Activated CD4-positive, alpha-beta T cell treated with anti-CD3 and anti-CD28 coated beads for 36 hours (primary cell): ENCODE measurements around the gene CLEC2B. TPM values are rescaled to one million over a fixed set of nuclear protein-coding genes. Genes with fewer than 3 reads are reported as not detected.
"Not testable (repeated sequence)": the region's sequence is repeated elsewhere in the genome, so short reads cannot be mapped to it uniquely, and the experiment has no call there.

Source experiments
- ATAC-seq: fragments of 200-7000 bp; cut with Tn5 transposase; one replicate; pipeline ENCODE4 v1.10.0; 2021; ENCODE audit warnings: mild to moderate bottlenecking, moderate library complexity
- CTCF ChIA-PET: fragments of 350-600 bp; sonication (Branson Sonifier 250); formaldehyde crosslinking; loops from one replicate; lab custom pipeline; 2021; ENCODE audit warnings: antibody characterized with exemption; lab: Charles Lee
- POLR2A ChIA-PET: fragments of 350-600 bp; sonication (Branson Sonifier 250); formaldehyde crosslinking; loops from one replicate; lab custom pipeline; 2021; ENCODE audit warnings: antibody characterized with exemption, inconsistent platforms; lab: Charles Lee
- DNase-seq: peaks from one replicate; pipeline ENCODE4 v3.0.0-alpha.2; 2020
- H3K27ac Mint-ChIP-seq: one replicate; pipeline ENCODE4 v1.8.0; 2021; ENCODE audit warnings: mixed read lengths
- H3K27me3 Mint-ChIP-seq: one replicate; pipeline ENCODE4 v1.8.0; 2021; ENCODE audit warnings: mixed read lengths
- H3K36me3 Mint-ChIP-seq: one replicate; pipeline ENCODE4 v1.8.0; 2021; ENCODE audit warnings: low read depth, mixed read lengths
- H3K4me1 Mint-ChIP-seq: one replicate; pipeline ENCODE4 v1.8.0; 2021; ENCODE audit warnings: mixed read lengths
- H3K4me3 Mint-ChIP-seq: one replicate; pipeline ENCODE4 v1.8.0; 2021; ENCODE audit warnings: mild to moderate bottlenecking, moderate library complexity, mixed read lengths
- H3K9me3 Mint-ChIP-seq: one replicate; pipeline ENCODE4 v1.8.0; 2021; ENCODE audit warnings: low read depth, mixed read lengths
- intact Hi-C, 2 experiments: fragments of 100-400 bp; cut with DNase I in 1 of 2; cut with micrococcal nuclease in 1 of 2; formaldehyde crosslinking; loops; one replicate each; pipeline versions ENCODE4 v1.14.2 to v1.15.1; 2022 to 2024; cut with DNase I, micrococcal nuclease
- total RNA-seq, 2 experiments: library from RNA; stranded (reverse); gene quantifications; one replicate each; pipeline ENCODE4 v1.2.3, GENCODE V29; 2021

Gene CLEC2B
- total RNA-seq, 2 experiments from 2014 or later, result 21.8 to 25.8 TPM

DNA sequence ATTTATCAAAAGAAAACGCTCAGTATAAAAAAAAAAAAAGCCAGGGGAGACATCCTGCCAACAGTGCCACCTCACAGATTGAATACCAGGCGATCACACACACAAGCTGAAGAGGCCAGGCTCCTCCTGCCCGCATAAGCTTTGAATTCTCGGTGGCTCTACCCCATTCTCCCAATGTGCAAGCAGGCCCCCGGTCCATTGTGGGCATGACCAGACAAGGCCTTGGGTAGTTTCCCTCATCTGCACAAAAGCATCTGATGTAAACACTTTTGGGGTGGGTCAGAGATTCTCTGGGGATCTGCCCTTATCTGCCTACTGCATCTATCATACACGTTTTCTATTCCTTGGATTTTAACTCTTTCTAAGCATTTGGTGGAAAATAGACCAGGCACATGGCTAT is 28.4 kb upstream of the CLEC2B start:
- H3K4me3 Mint-ChIP-seq, result no peak overlapping the region
- no peak overlapping the region for H3K27ac Mint-ChIP-seq
- peaks cover 3% of the 10 kb centered on the region for H3K36me3 Mint-ChIP-seq
- intact Hi-C loops, result no loop called here
- POLR2A ChIA-PET, result no interaction called here
- no peaks in the 10 kb centered on the region for H3K27me3 Mint-ChIP-seq
- CTCF ChIA-PET, result interaction anchor here (1.0 to 1.2 kb wide), 2 partner anchors 8 to 10 kb away, joined by 3 to 6 read pairs; no protein-coding TSS in a partner anchor
- peaks cover 4% of the 10 kb centered on the region for H3K9me3 Mint-ChIP-seq
- DNase-seq, result no peak
- no peak for ATAC-seq
- H3K4me1 Mint-ChIP-seq, result no peaks in the 10 kb centered on the region

DNA sequence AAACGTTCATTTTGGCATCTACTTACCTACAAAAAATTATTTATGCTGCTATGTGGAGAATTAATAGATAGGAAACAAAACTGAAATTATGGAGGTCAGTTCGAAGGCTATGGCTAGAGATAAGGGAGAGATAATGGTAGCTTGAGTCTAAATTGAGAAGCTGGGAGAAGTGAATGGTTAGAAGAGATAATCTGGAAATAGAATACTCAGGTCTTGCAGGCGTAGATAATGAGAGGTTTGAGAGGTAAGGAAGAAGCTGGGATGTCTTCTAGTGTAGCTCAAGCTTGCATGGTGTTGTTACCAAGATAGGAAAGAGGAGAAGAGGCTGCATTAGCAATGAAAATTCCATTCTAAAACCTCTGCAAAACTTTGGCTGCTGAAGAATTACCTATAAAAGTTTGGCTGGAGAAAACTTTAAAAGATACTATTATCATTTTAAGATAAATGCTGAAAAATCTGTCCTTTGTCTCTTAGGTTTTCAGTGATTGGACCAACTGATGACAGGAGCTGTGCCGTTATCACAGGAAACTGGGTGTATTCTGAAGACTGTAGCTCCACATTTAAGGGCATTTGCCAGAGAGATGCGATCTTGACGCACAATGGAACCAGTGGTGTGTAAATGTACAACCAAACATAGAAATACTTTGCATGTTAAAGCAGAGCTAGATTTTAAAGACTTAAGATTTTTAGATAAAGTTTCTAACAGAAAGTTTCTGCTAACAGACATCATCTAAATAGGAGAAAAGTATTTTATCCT is 26.2 kb upstream of the CLEC2B start:
- DNase-seq (no peak), ATAC-seq (no peak)
- no peak overlapping the region for H3K27ac Mint-ChIP-seq
- ChIA-PET CTCF (interaction anchor here (0.7 to 2.4 kb wide), 6 partner anchors 8 to 220 kb away, joined by 3 to 11 read pairs (median 4); no protein-coding TSS in a partner anchor), POLR2A (no interaction called here)
- H3K9me3 Mint-ChIP-seq, result no peaks in the 10 kb centered on the region
- no peak overlapping the region for H3K4me3 Mint-ChIP-seq
- H3K27me3 Mint-ChIP-seq, result no peaks in the 10 kb centered on the region
- H3K4me1 Mint-ChIP-seq, result no peaks in the 10 kb centered on the region
- intact Hi-C loops, result no loop called here
- H3K36me3 Mint-ChIP-seq, result no peaks in the 10 kb centered on the region

- ChIA-PET CTCF (no interaction called here), POLR2A (no interaction called here)
- no peak overlapping the region for H3K27ac Mint-ChIP-seq
- no peak for DNase-seq
- no peaks in the 10 kb centered on the region for H3K27me3 Mint-ChIP-seq
- H3K9me3 Mint-ChIP-seq, result no peaks in the 10 kb centered on the region
- H3K4me3 Mint-ChIP-seq, result no peak overlapping the region
- ATAC-seq, result no peak
- intact Hi-C loops, result no loop called here
- H3K36me3 Mint-ChIP-seq, result no peaks in the 10 kb centered on the region
- H3K4me1 Mint-ChIP-seq, result peaks cover 4% of the 10 kb centered on the region
Measured at GRCh38 chr12:9888665-9889273, 19.6 kb upstream of the CLEC2B start.

DNA sequence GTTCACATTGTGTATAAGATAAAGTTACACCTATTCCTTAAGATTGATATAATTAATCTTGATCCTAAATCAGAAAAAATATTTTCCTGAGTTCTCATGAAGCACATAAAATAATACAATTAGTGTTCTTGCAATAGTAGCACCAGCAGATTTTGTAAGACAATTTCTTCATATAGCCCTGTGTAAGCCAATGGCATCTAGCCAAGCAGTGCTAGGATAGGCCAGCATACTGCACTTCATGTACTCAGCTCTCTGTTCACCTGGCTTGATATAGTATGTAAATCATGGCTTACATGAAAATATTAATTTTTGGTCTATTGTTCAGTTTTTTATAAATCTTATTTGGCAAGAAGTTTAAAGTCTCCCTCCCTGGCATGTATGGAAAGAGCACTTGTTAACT is 14.0 kb upstream of the CLEC2B start:
- intact Hi-C loops, result no loop called here
- Mint-ChIP-seq H3K27ac (no peak overlapping the region), H3K4me1 (peaks cover 5% of the 10 kb centered on the region), H3K9me3 (no peaks in the 10 kb centered on the region), H3K36me3 (no peaks in the 10 kb centered on the region), H3K4me3 (no peak overlapping the region), H3K27me3 (no peaks in the 10 kb centered on the region)
- ChIA-PET POLR2A (no interaction called here), CTCF (no interaction called here)
- DNase-seq (no peak), ATAC-seq (no peak)

GRCh38 chr12:9881988-9882387 is 12.8 kb upstream of the CLEC2B start:
- no peaks in the 10 kb centered on the region for H3K27me3 Mint-ChIP-seq
- intact Hi-C loops, result no loop called here
- CTCF ChIA-PET, result no interaction called here
- POLR2A ChIA-PET, result no interaction called here
- H3K4me3 Mint-ChIP-seq, result no peak overlapping the region
- H3K27ac Mint-ChIP-seq, result no peak overlapping the region
- DNase-seq (no peak), ATAC-seq (no peak)
- no peaks in the 10 kb centered on the region for H3K9me3 Mint-ChIP-seq
- peaks cover 5% of the 10 kb centered on the region for H3K4me1 Mint-ChIP-seq
- H3K36me3 Mint-ChIP-seq, result no peaks in the 10 kb centered on the region

- Mint-ChIP-seq H3K4me3 (no peak within 1 kb of the TSS), H3K27me3 (no peaks in the 10 kb centered on the region), H3K4me1 (peaks cover 5% of the 10 kb centered on the region), H3K9me3 (no peaks in the 10 kb centered on the region), H3K36me3 (no peaks in the 10 kb centered on the region), H3K27ac (no peak within 1 kb of the TSS)
- ChIA-PET CTCF (interaction anchor here (1.0 kb wide), 1 partner anchor 41 kb away, joined by 4 read pairs; no protein-coding TSS in a partner anchor), POLR2A (no interaction called here)
- DNase-seq, result no peak
- no peak for ATAC-seq
- intact Hi-C loops, result no loop called here
Measured at GRCh38 chr12:9881246-9881645, 12.1 kb upstream of the CLEC2B start, which contains the start of gene KLRF2. KLRF2 (plus strand) TSS chr12:9881489; CDS start chr12:9881596, 107 bp downstream.

DNA sequence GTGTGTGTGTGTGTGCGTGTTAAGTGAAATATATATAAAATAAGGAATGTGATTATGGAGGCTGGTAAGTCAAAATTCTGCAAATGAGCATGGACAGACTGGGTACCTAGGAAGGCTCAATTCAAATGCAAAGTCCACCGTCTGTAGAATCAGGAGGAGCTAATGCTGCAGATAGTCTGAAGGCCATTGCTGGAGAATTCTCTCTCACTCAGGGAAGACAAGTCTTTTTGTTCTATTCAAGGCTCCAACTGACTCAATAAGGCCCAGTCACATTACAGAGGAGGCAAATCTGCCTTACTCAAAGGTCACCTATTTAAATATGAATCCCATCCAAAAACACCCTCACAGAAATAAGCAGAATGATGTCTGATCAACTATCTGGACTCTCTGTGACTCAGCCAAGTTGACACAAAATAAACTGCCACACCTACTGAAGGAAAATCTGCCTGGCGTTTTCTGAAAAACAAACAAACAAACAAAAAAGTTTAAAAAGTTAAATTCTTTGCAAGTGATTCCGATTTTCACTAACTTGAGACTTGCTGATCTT is 11.5 kb upstream of the CLEC2B start:
- ATAC-seq (no peak), DNase-seq (no peak)
- no peaks in the 10 kb centered on the region for H3K36me3 Mint-ChIP-seq
- no peak overlapping the region for H3K4me3 Mint-ChIP-seq
- H3K27me3 Mint-ChIP-seq, result no peaks in the 10 kb centered on the region
- no peak overlapping the region for H3K27ac Mint-ChIP-seq
- no peaks in the 10 kb centered on the region for H3K9me3 Mint-ChIP-seq
- ChIA-PET POLR2A (no interaction called here), CTCF (interaction anchor here (1.0 kb wide), 1 partner anchor 41 kb away, joined by 4 read pairs; no protein-coding TSS in a partner anchor)
- intact Hi-C loops, result loop anchor here in 1 of 2 experiments (1.0 kb wide), 1 partner anchor 14 kb away; no protein-coding TSS in a partner anchor
- peaks cover 5% of the 10 kb centered on the region for H3K4me1 Mint-ChIP-seq

DNA sequence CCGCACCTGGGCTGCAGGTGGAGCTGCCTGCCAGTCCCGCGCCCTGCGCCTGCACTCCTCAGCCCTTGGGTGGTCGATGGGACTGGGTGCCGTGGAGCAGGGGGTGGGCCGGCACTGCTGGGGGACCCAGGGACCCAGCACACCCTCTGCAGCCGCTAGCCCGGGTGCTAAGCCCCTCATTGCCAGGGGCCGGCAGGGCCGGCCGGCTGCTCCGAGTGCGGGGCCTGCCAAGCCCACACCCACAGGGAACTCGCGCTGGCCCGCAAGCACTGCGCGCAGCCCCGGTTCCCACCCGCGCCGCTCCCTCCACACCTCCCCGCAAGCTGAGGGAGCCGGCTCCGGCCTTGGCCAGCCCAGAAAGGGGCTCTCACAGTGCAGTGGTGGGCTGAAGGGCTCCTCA is 7.0 kb upstream of the CLEC2B start:
- ATAC-seq, H3K9me3 Mint-ChIP-seq, POLR2A ChIA-PET, H3K36me3 Mint-ChIP-seq, intact Hi-C loops, H3K27me3 Mint-ChIP-seq, H3K27ac Mint-ChIP-seq, DNase-seq, H3K4me3 Mint-ChIP-seq: not testable (repeated sequence)
- peaks cover 11% of the 10 kb centered on the region for H3K4me1 Mint-ChIP-seq
- CTCF ChIA-PET, result interaction anchor here (1.0 kb wide), 1 partner anchor 51 kb away, joined by 3 read pairs; no protein-coding TSS in a partner anchor

- CTCF ChIA-PET, result interaction anchor here (1.0 to 4.7 kb wide), 4 partner anchors 51 to 124 kb away, joined by 3 to 30 read pairs (median 3); no protein-coding TSS in a partner anchor
- H3K27ac Mint-ChIP-seq, result no peak overlapping the region
- peaks cover 18% of the 10 kb centered on the region for H3K4me1 Mint-ChIP-seq
- no peaks in the 10 kb centered on the region for H3K27me3 Mint-ChIP-seq
- ATAC-seq, result no peak
- no peak for DNase-seq
- no peaks in the 10 kb centered on the region for H3K9me3 Mint-ChIP-seq
- intact Hi-C loops, result loop anchor here in 1 of 2 experiments (5.0 kb wide), 1 partner anchor 55 kb away; no protein-coding TSS in a partner anchor
- no peaks in the 10 kb centered on the region for H3K36me3 Mint-ChIP-seq
- POLR2A ChIA-PET, result no interaction called here
- H3K4me3 Mint-ChIP-seq, result no peak overlapping the region
Measured at GRCh38 chr12:9872742-9873141, 3.6 kb upstream of the CLEC2B start.

DNA sequence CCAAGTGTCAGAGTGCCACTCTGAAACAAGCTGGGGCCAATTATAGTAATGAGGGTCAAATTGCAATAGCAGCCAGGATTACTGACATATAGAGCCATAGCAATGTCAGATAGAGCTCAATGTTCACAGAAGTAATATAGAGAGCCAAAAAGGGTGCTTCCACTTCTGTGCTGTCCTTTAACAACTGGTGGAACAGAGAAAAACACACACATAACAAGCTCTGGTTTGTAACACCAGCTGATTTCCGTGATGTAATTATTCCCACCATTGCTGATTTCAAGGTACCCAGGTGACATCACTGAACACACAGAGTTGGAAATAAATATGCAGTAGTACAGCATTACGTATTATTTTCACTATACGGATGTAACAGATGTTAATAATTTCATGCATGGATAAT is 3.0 kb upstream of the CLEC2B start:
- no peaks in the 10 kb centered on the region for H3K36me3 Mint-ChIP-seq
- peak; percentile 20 for ATAC-seq
- no peak overlapping the region for H3K4me3 Mint-ChIP-seq
- DNase-seq, result no peak
- H3K27me3 Mint-ChIP-seq, result no peaks in the 10 kb centered on the region
- POLR2A ChIA-PET, result no interaction called here
- CTCF ChIA-PET, result interaction anchor here (0.7 to 4.7 kb wide), 4 partner anchors 14 to 122 kb away, joined by 3 to 30 read pairs (median 4); no protein-coding TSS in a partner anchor
- no peak overlapping the region for H3K27ac Mint-ChIP-seq
- H3K9me3 Mint-ChIP-seq, result no peaks in the 10 kb centered on the region
- intact Hi-C loops, result loop anchor here in 1 of 2 experiments (5.0 kb wide), 1 partner anchor 55 kb away; no protein-coding TSS in a partner anchor
- peaks cover 18% of the 10 kb centered on the region for H3K4me1 Mint-ChIP-seq

- H3K27me3 Mint-ChIP-seq, result no peaks in the 10 kb centered on the region
- POLR2A ChIA-PET, result no interaction called here
- CTCF ChIA-PET, result interaction anchor here (1.1 to 4.7 kb wide), 4 partner anchors 56 to 127 kb away, joined by 3 to 30 read pairs (median 6); no protein-coding TSS in a partner anchor
- H3K4me1 Mint-ChIP-seq, result peaks cover 20% of the 10 kb centered on the region
- H3K9me3 Mint-ChIP-seq, result no peaks in the 10 kb centered on the region
- peak overlapping the region; percentile 95 for H3K27ac Mint-ChIP-seq
- peak overlapping the region; percentile 77 for H3K4me3 Mint-ChIP-seq
- ATAC-seq (no peak), DNase-seq (peak; percentile 16)
- intact Hi-C loops, result loop anchor here in 1 of 2 experiments (5.0 kb wide), 1 partner anchor 57 kb away; no protein-coding TSS in a partner anchor
- peaks cover 4% of the 10 kb centered on the region for H3K36me3 Mint-ChIP-seq
Measured at GRCh38 chr12:9870286-9870866, 1.2 kb upstream of the CLEC2B start.
